WI38 (cell line): ENCODE results near the gene GRIN2B.

Experiments
- H3K4me3 ChIP-seq: 2 replicates; pipeline ENCODE4 v1.5.1; 2011; ENCODE audit warnings: low read depth, mild to moderate bottlenecking, control low read depth, low read length
- CTCF ChIP-seq: IDR thresholded peaks from 2 replicates; pipeline ENCODE4 v1.5.1; 2012; ENCODE audit warnings: low read depth, mild to moderate bottlenecking, control low read depth, low read length

The GRIN2B gene

GRCh38 chr12:13992106-13992505 is 10.7 kb upstream of the GRIN2B start:
- TF ChIP-seq CTCF, result no peak
- H3K4me3 ChIP-seq, result no peak overlapping the region

- no peak overlapping the region for H3K4me3 ChIP-seq
- TF ChIP-seq CTCF, result no peak
Observed at GRCh38 chr12:13986031-13986430, 4.6 kb upstream of the GRIN2B start.

- no peak overlapping the region for H3K4me3 ChIP-seq
- no peak for TF ChIP-seq CTCF
Observed at GRCh38 chr12:13981990-13982389, 588 bp upstream of the GRIN2B start.

GRCh38 chr12:13980538-13981295 is 685 bp downstream of the GRIN2B start:
- TF ChIP-seq CTCF, result no peak
- H3K4me3 ChIP-seq, result no peak overlapping the region

GRCh38 chr12:13979772-13980378 is 1.5 kb downstream of the GRIN2B start:
- H3K4me3 ChIP-seq, result no peak overlapping the region
- no peak for TF ChIP-seq CTCF

GRCh38 chr12:13978876-13979275 is 2.5 kb downstream of the GRIN2B start:
- no peak overlapping the region for H3K4me3 ChIP-seq
- TF ChIP-seq CTCF, result no peak

- TF ChIP-seq CTCF, result no peak
Observed at GRCh38 chr12:13976880-13977279, 4.5 kb downstream of the GRIN2B start.

More at GRCh38 chr12:13976880-13977279, 4.5 kb downstream of the GRIN2B start:
- H3K4me3 ChIP-seq, result no peak overlapping the region
